Measurements from ENCODE around the gene MCM3. TPM values are rescaled to one million over a fixed set of nuclear protein-coding genes. Genes with fewer than 3 reads are reported as not detected.
A peak's percentile ranks its signal among the peaks of the same experiment; 100 is the strongest.

Gene MCM3
- total RNA-seq, 4 donors from 2014 or later = 26.1 to 44.5 (median 34.3) TPM

DNA sequence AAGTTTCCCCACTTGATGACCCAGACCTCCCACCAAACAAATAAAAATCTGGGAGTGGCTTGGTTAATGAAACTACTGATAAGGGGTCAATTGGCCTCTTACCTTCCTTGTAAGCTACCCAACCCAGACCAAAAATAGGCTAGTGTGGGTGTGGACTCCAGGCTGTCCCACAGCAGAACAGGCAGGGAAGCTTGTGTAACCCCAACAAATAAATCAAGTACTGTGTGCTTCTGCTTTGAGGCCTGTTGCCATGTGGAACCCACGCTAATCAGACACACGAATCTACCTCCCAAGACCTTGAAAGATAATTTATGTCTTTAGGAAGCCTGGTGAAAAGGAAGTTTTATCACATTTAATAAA is 43.7 kb upstream of the MCM3 start:
- no peak for DNase-seq
- Histone ChIP-seq H3K9me3 (no peaks in the 10 kb centered on the region), H3K36me3 (no peaks in the 10 kb centered on the region), H3K4me1 (peaks cover 9 to 10% of the 10 kb centered on the region in 2 donors), H3K27me3 (no peaks in the 10 kb centered on the region), H3K4me3 (replicated peaks in 1 of 3) (no peak overlapping the region), H3K27ac (no peak overlapping the region)
- intact Hi-C loops (cut with DNase I) = no loop called here
- WGBS, 2 donors = 93 to 95% methylated on average over 2 of the region's 2 CpGs
- TF ChIP-seq, protein P1, sequence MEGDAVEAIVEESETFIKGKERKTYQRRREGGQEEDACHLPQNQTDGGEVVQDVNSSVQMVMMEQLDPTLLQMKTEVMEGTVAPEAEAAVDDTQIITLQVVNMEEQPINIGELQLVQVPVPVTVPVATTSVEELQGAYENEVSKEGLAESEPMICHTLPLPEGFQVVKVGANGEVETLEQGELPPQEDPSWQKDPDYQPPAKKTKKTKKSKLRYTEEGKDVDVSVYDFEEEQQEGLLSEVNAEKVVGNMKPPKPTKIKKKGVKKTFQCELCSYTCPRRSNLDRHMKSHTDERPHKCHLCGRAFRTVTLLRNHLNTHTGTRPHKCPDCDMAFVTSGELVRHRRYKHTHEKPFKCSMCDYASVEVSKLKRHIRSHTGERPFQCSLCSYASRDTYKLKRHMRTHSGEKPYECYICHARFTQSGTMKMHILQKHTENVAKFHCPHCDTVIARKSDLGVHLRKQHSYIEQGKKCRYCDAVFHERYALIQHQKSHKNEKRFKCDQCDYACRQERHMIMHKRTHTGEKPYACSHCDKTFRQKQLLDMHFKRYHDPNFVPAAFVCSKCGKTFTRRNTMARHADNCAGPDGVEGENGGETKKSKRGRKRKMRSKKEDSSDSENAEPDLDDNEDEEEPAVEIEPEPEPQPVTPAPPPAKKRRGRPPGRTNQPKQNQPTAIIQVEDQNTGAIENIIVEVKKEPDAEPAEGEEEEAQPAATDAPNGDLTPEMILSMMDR (IDR thresholded peaks at IDR 0.05) = no peak
- TF ChIP-seq POLR2A (IDR thresholded peaks at IDR 0.05) = no peak

DNA sequence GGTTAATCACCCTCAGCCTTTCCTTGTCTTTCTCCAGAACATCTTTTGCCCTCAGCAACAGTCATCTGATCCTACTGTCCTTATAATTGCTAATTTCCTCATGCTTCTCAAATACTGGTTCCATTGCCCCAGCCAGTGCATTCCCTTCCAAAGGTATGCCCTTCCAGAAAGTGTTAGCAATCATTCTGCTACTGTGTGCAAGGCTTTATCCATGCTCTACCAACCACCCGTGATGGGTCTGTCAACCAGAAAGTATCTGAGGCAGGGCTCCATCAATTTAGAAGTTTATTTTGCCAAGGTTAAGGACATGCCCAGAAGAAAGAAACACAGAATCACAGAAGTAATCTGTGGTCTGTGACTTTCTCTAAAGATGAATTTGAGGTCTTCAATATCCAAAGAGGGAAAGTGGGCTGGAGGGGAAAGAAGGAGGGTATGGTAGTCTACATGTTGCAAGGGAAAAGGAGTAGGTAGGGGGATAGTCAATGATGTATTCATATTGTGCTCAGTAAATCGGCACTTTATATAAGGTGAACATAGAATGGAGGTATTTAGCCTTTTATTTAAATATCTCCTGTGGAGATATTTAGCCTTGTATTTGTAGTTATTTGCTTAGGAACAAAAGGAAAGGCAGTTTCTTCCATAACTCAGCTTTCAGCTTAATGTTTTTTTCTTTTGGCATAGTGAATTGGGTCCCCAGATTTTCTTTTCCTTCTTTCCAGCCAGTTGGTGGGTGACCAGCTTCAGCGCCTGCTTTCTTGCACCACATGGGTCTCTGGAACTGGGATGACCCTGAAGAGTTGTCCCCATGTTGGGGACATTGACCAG is 42.2 kb upstream of the MCM3 start:
- Histone ChIP-seq H3K27me3 (no peaks in the 10 kb centered on the region), H3K9me3 (no peaks in the 10 kb centered on the region), H3K27ac (peak overlapping the region in 1 of 3 donors; percentile 36), H3K4me1 (peaks cover 9 to 10% of the 10 kb centered on the region in 2 donors), H3K4me3 (replicated peaks in 1 of 3) (no peak overlapping the region), H3K36me3 (no peaks in the 10 kb centered on the region)
- no peak for TF ChIP-seq POLR2A (IDR thresholded peaks at IDR 0.05)
- TF ChIP-seq, protein P1 (IDR thresholded peaks at IDR 0.05) = no peak
- peak; percentile 19 to 42 for DNase-seq
- intact Hi-C loops (cut with DNase I) = no loop called here
- 71 to 73% methylated on average over 3 of the region's 3 CpGs for WGBS, 2 donors

DNA sequence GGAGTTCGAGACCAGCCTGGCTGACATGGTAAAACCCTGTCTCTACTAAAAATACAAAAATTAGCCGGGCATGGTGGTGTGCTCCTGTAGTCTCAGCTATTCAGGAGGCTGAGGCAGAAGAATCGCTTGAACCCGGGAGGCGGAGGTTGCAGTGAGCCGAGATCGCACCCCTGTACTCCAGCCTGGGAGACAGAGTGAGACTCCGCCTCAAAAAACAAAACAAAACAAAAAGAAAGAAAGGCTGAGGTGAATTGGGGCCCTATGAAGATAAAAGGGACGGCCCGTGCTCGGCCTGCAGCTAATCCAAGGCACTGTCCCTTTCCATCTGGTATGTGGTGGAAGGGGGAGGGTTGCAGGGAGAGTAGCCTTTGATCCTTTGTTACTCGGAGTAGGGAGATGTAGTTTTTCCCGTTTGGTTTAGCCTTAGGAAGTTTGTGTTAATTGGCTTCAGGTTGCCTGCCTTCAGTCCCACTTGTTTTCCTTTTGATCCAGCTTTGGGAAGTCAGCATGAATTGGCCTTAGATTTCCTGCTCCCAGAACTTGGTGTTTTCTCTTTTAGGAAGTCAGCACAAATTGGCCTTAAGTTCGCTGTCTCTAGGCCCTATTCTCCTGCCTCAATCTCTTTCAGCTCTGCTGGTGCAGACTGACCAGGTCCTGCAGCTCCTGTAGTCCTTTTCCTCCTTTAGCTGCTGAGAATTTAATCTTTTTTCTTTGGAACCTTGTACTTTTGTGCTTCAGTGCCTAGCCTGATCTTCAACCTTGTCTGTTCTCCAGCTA is 41.3 kb upstream of the MCM3 start:
- no peak for TF ChIP-seq POLR2A (IDR thresholded peaks at IDR 0.05)
- TF ChIP-seq, protein P1 (IDR thresholded peaks at IDR 0.05) = no peak
- WGBS, 2 donors = 73% methylated on average over 14 of the region's 14 CpGs
- peak overlapping the region in 1 of 3 donors; percentile 36 for H3K27ac ChIP-seq
- intact Hi-C loops (cut with DNase I) = no loop called here
- H3K9me3 ChIP-seq = no peaks in the 10 kb centered on the region
- no peaks in the 10 kb centered on the region for H3K27me3 ChIP-seq
- H3K4me3 ChIP-seq (replicated peaks in 1 of 3) = no peak overlapping the region
- H3K4me1 ChIP-seq = peaks cover 9 to 10% of the 10 kb centered on the region in 2 donors
- no peak for DNase-seq
- no peaks in the 10 kb centered on the region for H3K36me3 ChIP-seq

DNA sequence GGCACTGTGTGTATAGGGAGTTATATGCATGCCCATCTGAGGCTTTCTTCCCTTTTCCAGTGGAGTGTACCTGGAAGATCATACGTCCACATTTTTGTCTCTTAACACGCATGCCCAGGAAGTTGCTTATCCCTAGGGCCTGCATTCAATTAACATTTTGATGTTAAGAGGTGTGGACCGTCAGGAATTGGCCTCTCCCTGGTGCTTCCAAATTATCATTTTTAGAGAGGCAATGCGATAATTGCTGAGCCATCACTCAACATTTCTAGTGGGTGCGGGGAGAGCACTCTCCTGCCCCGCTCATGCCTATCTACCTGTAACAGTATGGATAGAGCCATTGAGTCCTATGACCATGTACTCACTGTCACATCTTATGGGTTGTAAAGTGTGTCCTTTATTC is 39.6 kb upstream of the MCM3 start:
- Histone ChIP-seq H3K4me3 (replicated peaks in 1 of 3) (no peak overlapping the region), H3K27ac (no peak overlapping the region), H3K36me3 (no peaks in the 10 kb centered on the region), H3K9me3 (no peaks in the 10 kb centered on the region), H3K27me3 (no peaks in the 10 kb centered on the region), H3K4me1 (peaks cover 9 to 10% of the 10 kb centered on the region in 2 donors)
- 86 to 91% methylated on average over 6 of the region's 6 CpGs for WGBS, 2 donors
- TF ChIP-seq POLR2A (IDR thresholded peaks at IDR 0.05) = no peak
- TF ChIP-seq, protein P1 (IDR thresholded peaks at IDR 0.05) = no peak
- DNase-seq = no peak
- intact Hi-C loops (cut with DNase I) = no loop called here

Measured in thyroid gland (tissue), 4 donors.